Measurements from ENCODE around the gene RAB39A. TPM values are rescaled to one million over a fixed set of nuclear protein-coding genes. Genes with fewer than 3 reads are reported as not detected.
"Not testable (repeated sequence)": the region's sequence is repeated elsewhere in the genome, so short reads cannot be mapped to it uniquely, and the experiment has no call there.

The RAB39A gene
- total RNA-seq, 2 experiments from 2014 or later: not detected

DNA sequence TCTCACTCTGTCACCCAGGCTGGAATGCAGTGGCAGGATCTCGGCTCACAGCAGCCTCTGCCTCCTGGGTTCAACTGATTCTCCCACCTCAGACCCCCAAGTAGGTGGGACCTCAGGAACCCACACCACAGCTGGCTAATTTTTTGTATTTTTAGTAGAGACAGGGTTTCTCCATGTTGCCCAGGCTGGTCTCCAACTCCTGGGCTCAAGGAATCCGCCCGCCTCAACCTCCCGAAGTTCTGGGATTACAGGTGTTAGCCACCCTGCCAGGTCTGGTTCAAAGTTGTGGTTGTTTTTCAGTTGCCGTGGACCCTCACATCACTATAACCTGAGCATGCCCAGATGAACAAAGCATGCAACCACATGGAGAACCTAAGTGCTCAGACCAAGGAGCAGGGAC, 13.0 kb upstream of the RAB39A start:
- intact Hi-C loops (cut with micrococcal nuclease): no loop called here
- Mint-ChIP-seq H3K4me1 (ENCODE audit: low read depth) (no peaks in the 10 kb centered on the region), H3K4me3 (no peak overlapping the region), H3K27ac (no peak overlapping the region), H3K9me3 (no peaks in the 10 kb centered on the region), H3K27me3 (peaks cover 13% of the 10 kb centered on the region), H3K36me3 (ENCODE audit: low read depth) (no peaks in the 10 kb centered on the region)
- TF ChIP-seq, protein P1, sequence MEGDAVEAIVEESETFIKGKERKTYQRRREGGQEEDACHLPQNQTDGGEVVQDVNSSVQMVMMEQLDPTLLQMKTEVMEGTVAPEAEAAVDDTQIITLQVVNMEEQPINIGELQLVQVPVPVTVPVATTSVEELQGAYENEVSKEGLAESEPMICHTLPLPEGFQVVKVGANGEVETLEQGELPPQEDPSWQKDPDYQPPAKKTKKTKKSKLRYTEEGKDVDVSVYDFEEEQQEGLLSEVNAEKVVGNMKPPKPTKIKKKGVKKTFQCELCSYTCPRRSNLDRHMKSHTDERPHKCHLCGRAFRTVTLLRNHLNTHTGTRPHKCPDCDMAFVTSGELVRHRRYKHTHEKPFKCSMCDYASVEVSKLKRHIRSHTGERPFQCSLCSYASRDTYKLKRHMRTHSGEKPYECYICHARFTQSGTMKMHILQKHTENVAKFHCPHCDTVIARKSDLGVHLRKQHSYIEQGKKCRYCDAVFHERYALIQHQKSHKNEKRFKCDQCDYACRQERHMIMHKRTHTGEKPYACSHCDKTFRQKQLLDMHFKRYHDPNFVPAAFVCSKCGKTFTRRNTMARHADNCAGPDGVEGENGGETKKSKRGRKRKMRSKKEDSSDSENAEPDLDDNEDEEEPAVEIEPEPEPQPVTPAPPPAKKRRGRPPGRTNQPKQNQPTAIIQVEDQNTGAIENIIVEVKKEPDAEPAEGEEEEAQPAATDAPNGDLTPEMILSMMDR (IDR thresholded peaks at IDR 0.05): no peak
- ATAC-seq (no peak), DNase-seq (no peak)
- POLR2A ChIA-PET: no interaction called here
- CTCF ChIA-PET: interaction anchor here (0.7 kb wide), 1 partner anchor 110 kb away, joined by 4 read pairs; no protein-coding TSS in a partner anchor

DNA sequence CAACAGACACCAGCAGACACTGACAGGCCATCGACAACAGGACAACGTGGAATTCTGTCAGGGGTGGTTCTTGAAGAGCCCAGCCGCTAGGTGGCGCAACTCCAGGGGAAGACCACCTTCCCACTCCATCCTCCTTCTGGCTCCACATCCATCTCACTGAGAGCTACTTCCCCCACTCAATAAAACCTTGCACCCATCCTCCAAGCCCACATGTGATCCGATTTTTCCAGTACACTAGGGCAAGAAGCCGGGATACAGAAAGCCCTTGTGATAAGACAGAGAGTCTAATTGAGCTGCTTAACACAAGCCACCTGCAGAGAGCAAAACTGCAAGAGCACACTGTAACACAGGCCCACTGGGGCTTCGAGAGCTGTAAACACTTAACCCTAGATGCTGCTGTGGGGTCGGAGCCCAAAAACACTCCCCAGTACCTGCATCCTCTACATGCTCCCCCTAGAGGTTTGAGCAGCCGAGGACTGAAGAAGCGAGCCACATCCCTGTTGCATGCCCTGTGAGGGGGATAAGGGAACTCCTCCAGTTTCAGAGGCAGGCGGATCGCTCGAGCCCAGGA, 11.5 kb upstream of the RAB39A start:
- POLR2A ChIA-PET: no interaction called here
- Mint-ChIP-seq H3K4me1 (ENCODE audit: low read depth) (no peaks in the 10 kb centered on the region), H3K27me3 (peaks cover 11% of the 10 kb centered on the region), H3K27ac (no peak overlapping the region), H3K9me3 (no peaks in the 10 kb centered on the region), H3K4me3 (no peak overlapping the region), H3K36me3 (ENCODE audit: low read depth) (no peaks in the 10 kb centered on the region)
- ATAC-seq: peak; percentile 24
- TF ChIP-seq, protein P1 (IDR thresholded peaks at IDR 0.05): peak; percentile 79
- CTCF ChIA-PET: interaction anchor here (0.6 to 1.6 kb wide), 18 partner anchors 14 to 228 kb away, joined by 3 to 8 read pairs (median 3); partner anchors contain the start of gene CUL5
- intact Hi-C loops (cut with micrococcal nuclease): no loop called here
- peak; percentile 57 for DNase-seq

DNA sequence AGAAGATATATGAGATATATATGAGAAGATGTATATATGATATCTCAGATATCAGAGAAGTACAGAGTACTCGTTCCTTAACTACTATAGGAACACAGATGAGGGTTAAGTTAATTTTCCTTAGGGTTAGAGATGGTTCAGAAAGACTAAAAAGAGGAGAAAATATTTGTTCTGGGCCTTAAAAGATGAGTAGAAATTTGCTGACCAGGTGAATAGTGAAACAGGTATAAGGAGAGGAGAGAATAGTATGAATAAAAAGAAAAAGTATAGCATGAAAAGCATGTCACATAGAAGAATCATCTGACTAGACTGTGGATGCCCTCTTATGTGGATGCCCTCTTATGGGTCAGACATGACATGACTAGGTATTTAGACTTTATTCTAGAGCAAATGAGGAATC, 6.3 kb upstream of the RAB39A start:
- no peaks in the 10 kb centered on the region for H3K4me1 Mint-ChIP-seq (ENCODE audit: low read depth)
- DNase-seq (no peak), ATAC-seq (no peak)
- H3K27ac Mint-ChIP-seq: no peak overlapping the region
- H3K27me3 Mint-ChIP-seq: peaks cover 28% of the 10 kb centered on the region
- no peaks in the 10 kb centered on the region for H3K9me3 Mint-ChIP-seq
- intact Hi-C loops (cut with micrococcal nuclease): no loop called here
- CTCF ChIA-PET: no interaction called here
- TF ChIP-seq, protein P1 (IDR thresholded peaks at IDR 0.05): no peak
- POLR2A ChIA-PET: no interaction called here
- H3K36me3 Mint-ChIP-seq (ENCODE audit: low read depth): no peaks in the 10 kb centered on the region
- no peak overlapping the region for H3K4me3 Mint-ChIP-seq

DNA sequence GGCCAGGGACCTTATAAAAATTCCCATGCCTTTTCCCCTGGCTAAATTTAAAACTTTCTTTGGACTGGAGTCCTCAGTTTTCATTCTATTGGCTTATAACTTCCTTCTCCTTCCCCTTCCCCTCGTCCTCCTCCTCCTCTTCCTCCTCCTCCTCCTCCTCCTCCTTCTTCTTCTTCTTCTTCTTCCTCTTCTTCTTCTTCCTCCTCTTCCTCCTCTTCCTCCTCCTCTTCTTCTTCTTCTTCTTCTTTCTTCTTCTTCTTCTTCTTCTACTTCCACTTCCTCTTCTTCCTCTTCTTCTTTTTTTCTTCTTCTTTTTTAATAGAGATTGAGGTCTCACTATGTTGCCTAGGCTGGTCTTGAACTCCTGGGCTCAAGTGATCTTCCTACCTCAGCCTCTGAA, 4.7 kb upstream of the RAB39A start:
- H3K4me1 Mint-ChIP-seq (ENCODE audit: low read depth); intact Hi-C loops (cut with micrococcal nuclease); ATAC-seq; H3K27ac Mint-ChIP-seq; H3K4me3 Mint-ChIP-seq; DNase-seq; H3K9me3 Mint-ChIP-seq; POLR2A ChIA-PET; CTCF ChIA-PET; H3K36me3 Mint-ChIP-seq (ENCODE audit: low read depth): not testable (repeated sequence)
- H3K27me3 Mint-ChIP-seq: peaks cover 34% of the 10 kb centered on the region

DNA sequence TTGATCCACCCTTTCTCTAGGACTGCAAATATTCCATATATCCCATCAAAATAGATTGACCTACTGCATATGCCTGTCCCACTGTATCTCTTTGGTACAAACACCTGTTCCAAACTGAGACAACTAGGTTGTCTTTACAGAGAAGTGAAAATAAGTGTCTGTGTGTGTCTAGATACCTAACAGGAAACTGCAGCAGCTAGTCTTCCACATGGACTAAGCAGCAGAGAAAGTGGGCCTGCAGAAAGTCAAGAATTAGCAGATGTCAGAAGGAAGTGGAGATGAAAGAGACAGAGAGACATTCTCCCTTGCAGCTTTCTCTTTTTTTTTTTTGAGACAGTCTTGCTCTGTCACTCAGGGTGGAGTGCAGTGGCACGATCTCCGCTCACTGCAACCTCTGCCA, 3.9 kb upstream of the RAB39A start:
- Mint-ChIP-seq H3K9me3 (no peaks in the 10 kb centered on the region), H3K36me3 (ENCODE audit: low read depth) (no peaks in the 10 kb centered on the region), H3K27ac (no peak overlapping the region), H3K4me1 (ENCODE audit: low read depth) (peaks cover 10% of the 10 kb centered on the region), H3K4me3 (no peak overlapping the region), H3K27me3 (peaks cover 35% of the 10 kb centered on the region)
- no peak for ATAC-seq
- ChIA-PET POLR2A (no interaction called here), CTCF (no interaction called here)
- intact Hi-C loops (cut with micrococcal nuclease): no loop called here
- TF ChIP-seq, protein P1 (IDR thresholded peaks at IDR 0.05): no peak
- no peak for DNase-seq
